Esophagus squamous epithelium (tissue), 5 donors: Measurements from ENCODE around the gene FAH. TPM values are rescaled to one million over a fixed set of nuclear protein-coding genes. Genes with fewer than 3 reads are reported as not detected.

Experiments
- DNase-seq: peaks from one replicate; lab custom pipeline; 2025; lab: John Stamatoyannopoulos, UW
- H3K27ac ChIP-seq, 4 donors: fragments of 200-600 bp; sonication (generic); one replicate each; pipeline ENCODE4 v1.5.1; 2016 to 2019; ENCODE audit warnings: mild to moderate bottlenecking in 1 of 4
- H3K27me3 ChIP-seq, 4 donors: fragments of 200-600 bp; sonication (generic); 1 replicate in 3 of 4; 2 replicates in 1 of 4; pipeline versions ENCODE4 v1.5.1 to v1.6.0; 2017 to 2021; ENCODE audit warnings: antibody characterized with exemption in 1 of 4
- H3K36me3 ChIP-seq, 3 donors: fragments of 200-600 bp; sonication (generic); one replicate each; pipeline ENCODE4 v1.5.1; 2016 to 2019
- H3K4me1 ChIP-seq, 3 donors: fragments of 200-600 bp; sonication (generic); one replicate each; pipeline ENCODE4 v1.5.1; 2017 to 2019
- H3K4me3 ChIP-seq, 4 donors: fragments of 200-600 bp; sonication (generic); 1 replicate in 3 of 4; 2 replicates in 1 of 4; pipeline ENCODE4 v1.5.1; 2016 to 2019; ENCODE audit warnings: mild to moderate bottlenecking in 2 of 4, moderate library complexity in 1 of 4
- H3K9me3 ChIP-seq, 3 donors: fragments of 200-600 bp; sonication (generic); one replicate each; pipeline ENCODE4 v1.5.1; 2016 to 2019
- POLR2A ChIP-seq, 4 donors: fragments of 450-650 bp; IDR thresholded peaks; one replicate each; pipeline ENCODE4 v1.6.1; 2017; ENCODE audit warnings: antibody characterized with exemption in 4 of 4, mild to moderate bottlenecking in 4 of 4, moderate library complexity in 3 of 4
- WGBS, 2 donors: methylation state at CpG; one replicate each; pipeline ENCODE4 v1.1.5; 2018; 5-methylcytosine and 5-hydroxymethylcytosine counted together
- intact Hi-C: fragments of 100-400 bp; cut with DNase I; formaldehyde crosslinking; loops from one replicate; pipeline ENCODE4 v1.15.0; 2022
- total RNA-seq, 4 donors: library from RNA; depleted of rRNA; stranded (reverse); fragments of >200 nt; gene quantifications; one replicate each; pipeline ENCODE4 v1.1.0, GENCODE V29; 2016
- TF ChIP-seq, protein P1 (sequence below), 6 experiments: fragments of 450-650 bp in 4 of 6; fragments of 200-600 bp in 2 of 6; sonication (generic) in 2 of 6; IDR thresholded peaks; one replicate each; pipeline ENCODE4 v1.5.1; 2016 to 2019; ENCODE audit warnings: antibody characterized with exemption in 6 of 6, mild to moderate bottlenecking in 4 of 6, moderate library complexity in 4 of 6
- donor health status: DM: yes; HTN: yes; CAD: no.

Gene FAH
- total RNA-seq, 4 donors from 2014 or later = 10.0 to 28.3 (median 15.8) TPM

- Histone ChIP-seq H3K27me3 (no peaks in the 10 kb centered on the region), H3K27ac (no peak overlapping the region), H3K4me1 (peaks cover 9 to 25% (median 15%) of the 10 kb centered on the region in 3 donors), H3K4me3 (no peak overlapping the region), H3K9me3 (no peaks in the 10 kb centered on the region), H3K36me3 (peaks cover 0 to 66% (median 0%) of the 10 kb centered on the region in 3 donors)
- TF ChIP-seq, protein P1, sequence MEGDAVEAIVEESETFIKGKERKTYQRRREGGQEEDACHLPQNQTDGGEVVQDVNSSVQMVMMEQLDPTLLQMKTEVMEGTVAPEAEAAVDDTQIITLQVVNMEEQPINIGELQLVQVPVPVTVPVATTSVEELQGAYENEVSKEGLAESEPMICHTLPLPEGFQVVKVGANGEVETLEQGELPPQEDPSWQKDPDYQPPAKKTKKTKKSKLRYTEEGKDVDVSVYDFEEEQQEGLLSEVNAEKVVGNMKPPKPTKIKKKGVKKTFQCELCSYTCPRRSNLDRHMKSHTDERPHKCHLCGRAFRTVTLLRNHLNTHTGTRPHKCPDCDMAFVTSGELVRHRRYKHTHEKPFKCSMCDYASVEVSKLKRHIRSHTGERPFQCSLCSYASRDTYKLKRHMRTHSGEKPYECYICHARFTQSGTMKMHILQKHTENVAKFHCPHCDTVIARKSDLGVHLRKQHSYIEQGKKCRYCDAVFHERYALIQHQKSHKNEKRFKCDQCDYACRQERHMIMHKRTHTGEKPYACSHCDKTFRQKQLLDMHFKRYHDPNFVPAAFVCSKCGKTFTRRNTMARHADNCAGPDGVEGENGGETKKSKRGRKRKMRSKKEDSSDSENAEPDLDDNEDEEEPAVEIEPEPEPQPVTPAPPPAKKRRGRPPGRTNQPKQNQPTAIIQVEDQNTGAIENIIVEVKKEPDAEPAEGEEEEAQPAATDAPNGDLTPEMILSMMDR (IDR thresholded peaks at IDR 0.05) = no peak
- no peak for TF ChIP-seq POLR2A (IDR thresholded peaks at IDR 0.05)
- 92 to 93% methylated on average over 5 of the region's 5 CpGs for WGBS, 2 donors
- DNase-seq = no peak
- intact Hi-C loops = loop anchor here (10.0 kb wide), 1 partner anchor 98 kb away; no protein-coding TSS in a partner anchor
These were observed 10.4 kb downstream of the FAH start for GRCh38 chr15:80163217-80163616.

- Histone ChIP-seq H3K27ac (no peak overlapping the region), H3K36me3 (peaks cover 0 to 59% (median 0%) of the 10 kb centered on the region in 3 donors), H3K4me1 (peaks cover 9 to 31% (median 15%) of the 10 kb centered on the region in 3 donors), H3K4me3 (no peak overlapping the region), H3K9me3 (no peaks in the 10 kb centered on the region), H3K27me3 (no peaks in the 10 kb centered on the region)
- intact Hi-C loops = loop anchor here (10.0 kb wide), 1 partner anchor 99 kb away; no protein-coding TSS in a partner anchor
- TF ChIP-seq, protein P1 (IDR thresholded peaks at IDR 0.05) = no peak
- TF ChIP-seq POLR2A (IDR thresholded peaks at IDR 0.05) = no peak
- DNase-seq = no peak
- 89 to 100% methylated on average over 1 of the region's 1 CpG for WGBS, 2 donors
These were observed 11.1 kb downstream of the FAH start for GRCh38 chr15:80163897-80164296.

DNA sequence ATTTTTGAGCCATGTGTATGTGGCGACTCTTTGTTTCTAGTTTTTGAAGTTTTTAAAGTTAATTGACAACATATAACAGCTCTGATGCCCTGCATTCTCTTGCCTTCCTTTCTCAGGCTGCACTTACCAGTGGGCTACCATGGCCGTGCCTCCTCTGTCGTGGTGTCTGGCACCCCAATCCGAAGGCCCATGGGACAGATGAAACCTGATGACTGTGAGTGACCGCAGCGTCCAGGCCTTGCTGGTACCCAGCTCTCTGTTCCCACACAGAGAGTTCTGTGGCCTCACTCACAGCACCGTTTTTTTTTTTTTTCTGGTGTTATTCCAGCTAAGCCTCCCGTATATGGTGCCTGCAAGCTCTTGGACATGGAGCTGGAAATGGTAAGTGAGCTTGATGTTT, 15.1 kb downstream of the FAH start:
- no peaks in the 10 kb centered on the region for H3K9me3 ChIP-seq
- intact Hi-C loops = loop anchor here (10.0 kb wide), 1 partner anchor 103 kb away; no protein-coding TSS in a partner anchor
- whole genome bisulfite sequencing, 2 donors = 88 to 94% methylated on average over 8 of the region's 8 CpGs
- H3K27ac ChIP-seq = no peak overlapping the region
- no peak overlapping the region for H3K4me3 ChIP-seq
- peaks cover 0 to 7% (median 0%) of the 10 kb centered on the region in 3 donors for H3K4me1 ChIP-seq
- H3K27me3 ChIP-seq = no peaks in the 10 kb centered on the region
- TF ChIP-seq POLR2A (IDR thresholded peaks at IDR 0.05) = no peak
- TF ChIP-seq, protein P1 (IDR thresholded peaks at IDR 0.05) = no peak
- peaks cover 0 to 48% (median 0%) of the 10 kb centered on the region in 3 donors for H3K36me3 ChIP-seq
- DNase-seq = no peak

GRCh38 chr15:80168421-80168820, 15.6 kb downstream of the FAH start:
- intact Hi-C loops = loop anchor here (10.0 kb wide), 1 partner anchor 104 kb away; no protein-coding TSS in a partner anchor

More at GRCh38 chr15:80168421-80168820, 15.6 kb downstream of the FAH start:
- Histone ChIP-seq H3K9me3 (no peaks in the 10 kb centered on the region), H3K27ac (peak overlapping the region in 3 of 4 donors; percentile 19 to 42 (median 40)), H3K36me3 (peaks cover 0 to 45% (median 0%) of the 10 kb centered on the region in 3 donors), H3K4me3 (no peak overlapping the region), H3K27me3 (no peaks in the 10 kb centered on the region), H3K4me1 (peaks cover 0 to 7% (median 0%) of the 10 kb centered on the region in 3 donors)
- no peak for DNase-seq
- WGBS, 2 donors = 57 to 84% methylated on average over 5 of the region's 5 CpGs
- no peak for TF ChIP-seq POLR2A (IDR thresholded peaks at IDR 0.05)
- TF ChIP-seq, protein P1 (IDR thresholded peaks at IDR 0.05) = no peak
